GM19467 (cell line): ENCODE data around the gene SHFL.
A peak's percentile ranks its signal among the peaks of the same experiment; 100 is the strongest.

Experiments
- ATAC-seq: cut with Tn5 transposase; IDR thresholded peaks from one replicate; pipeline ENCODE4 v1.9.1; 2021; ENCODE audit warnings: mild to moderate bottlenecking, moderate library complexity; ENCODE audit not compliant: unreplicated experiment

SHFL gene

DNA sequence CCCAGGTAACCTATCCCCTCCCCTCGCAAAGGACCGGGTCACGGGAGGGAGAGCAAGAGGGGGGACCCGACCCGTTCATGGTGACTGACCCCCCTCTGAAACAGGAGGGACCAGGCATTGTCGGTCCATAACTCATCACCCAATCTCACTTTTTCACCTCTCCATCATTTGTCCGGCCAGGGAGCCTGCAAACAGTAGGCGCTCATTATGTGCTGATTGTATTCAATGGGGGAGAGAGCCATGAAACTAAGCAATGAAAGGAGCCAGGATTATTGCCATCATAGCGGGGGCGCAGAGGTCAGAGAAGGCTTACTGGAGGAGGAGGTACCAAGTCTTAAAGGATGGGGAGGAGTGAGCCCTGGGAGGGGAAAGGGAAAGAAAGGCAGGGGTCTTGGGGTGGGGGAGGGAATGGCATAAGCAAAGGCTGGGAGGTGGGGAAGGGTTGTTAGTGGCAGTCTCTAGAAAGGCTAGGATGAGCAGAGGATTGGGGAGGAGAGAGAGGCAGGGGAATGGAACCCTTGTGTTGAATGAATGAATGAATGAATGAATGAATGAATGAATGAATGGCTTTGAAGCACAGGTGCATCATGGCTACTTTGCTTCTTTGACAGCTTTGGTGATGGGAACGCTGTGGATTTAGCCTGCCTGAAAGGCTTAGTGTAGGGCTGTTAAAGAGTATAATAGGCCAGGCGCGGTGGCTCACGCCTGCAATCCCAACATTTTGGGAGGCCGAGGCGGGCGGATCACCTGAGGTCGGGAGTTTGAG lies 1.4 kb downstream of the SHFL start:
- no peak for ATAC-seq

DNA sequence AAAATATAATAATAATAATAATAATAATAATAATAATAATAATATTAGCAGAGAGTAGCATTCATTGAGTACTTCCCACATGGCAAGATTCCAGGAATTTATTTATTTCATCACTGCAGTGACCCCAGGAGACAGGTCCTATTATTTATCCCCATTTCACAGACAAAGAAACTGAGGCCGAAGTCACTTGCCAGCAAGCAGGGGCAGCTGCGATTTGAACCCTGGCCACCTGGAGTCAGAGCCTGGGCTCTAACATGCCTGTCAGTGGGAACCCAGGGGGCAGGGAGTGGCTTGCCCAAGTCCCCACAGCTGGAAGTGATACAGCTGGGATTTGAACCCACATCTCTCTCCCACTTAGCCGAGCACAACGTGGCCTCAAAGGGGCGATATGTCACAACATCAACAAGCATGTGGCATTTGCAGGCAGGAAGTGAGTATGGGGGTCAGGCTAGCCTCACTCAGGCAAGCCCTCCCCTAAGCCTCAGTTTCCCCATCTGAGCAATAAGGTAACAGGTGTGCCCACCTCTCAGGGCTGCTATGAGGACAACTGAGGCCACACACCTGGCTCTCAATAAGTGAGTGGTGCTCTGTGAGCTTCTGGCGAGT lies 2.9 kb downstream of the SHFL start:
- no peak for ATAC-seq

- no peak for ATAC-seq
Measured at GRCh38 chr19:10089801-10090375, 3.8 kb downstream of the SHFL start.

GRCh38 chr19:10091370-10091687 lies 5.2 kb downstream of the SHFL start:
- no peak for ATAC-seq

- ATAC-seq: no peak
Measured at GRCh38 chr19:10091895-10092641, 6.0 kb downstream of the SHFL start.

DNA sequence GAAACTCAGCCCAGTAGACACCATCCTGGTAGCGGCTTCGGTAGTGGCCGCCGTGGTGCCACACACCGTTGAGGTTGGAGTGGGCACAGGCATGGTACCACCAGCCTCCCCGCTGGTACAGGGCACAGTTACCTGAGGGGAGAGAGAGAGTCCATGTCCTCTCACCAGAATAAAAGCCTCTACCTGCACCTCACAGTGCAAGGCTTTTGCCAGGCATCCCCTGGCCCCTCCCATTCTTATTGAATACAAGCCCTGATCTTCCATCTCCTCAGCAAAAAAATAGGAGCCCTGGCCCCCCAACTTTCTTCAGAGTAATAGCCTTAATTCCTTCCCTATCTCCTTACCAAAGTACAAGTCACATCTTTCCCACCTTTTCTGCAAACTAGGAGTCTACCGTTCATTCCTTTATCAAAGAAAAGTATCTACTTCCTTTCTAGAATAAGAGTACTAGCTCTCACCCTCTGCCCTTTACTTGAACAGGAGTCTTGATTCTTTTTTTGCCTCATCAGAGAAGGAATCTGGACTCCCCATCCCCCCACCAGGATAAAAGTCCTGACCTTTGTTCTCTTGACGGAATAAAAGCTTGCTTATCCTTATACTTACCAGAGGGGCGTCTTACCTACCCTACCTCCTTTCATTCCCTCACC lies 6.7 kb downstream of the SHFL start:
- no peak for ATAC-seq

- no peak for ATAC-seq
Measured at GRCh38 chr19:10093295-10094186, 7.4 kb downstream of the SHFL start.

DNA sequence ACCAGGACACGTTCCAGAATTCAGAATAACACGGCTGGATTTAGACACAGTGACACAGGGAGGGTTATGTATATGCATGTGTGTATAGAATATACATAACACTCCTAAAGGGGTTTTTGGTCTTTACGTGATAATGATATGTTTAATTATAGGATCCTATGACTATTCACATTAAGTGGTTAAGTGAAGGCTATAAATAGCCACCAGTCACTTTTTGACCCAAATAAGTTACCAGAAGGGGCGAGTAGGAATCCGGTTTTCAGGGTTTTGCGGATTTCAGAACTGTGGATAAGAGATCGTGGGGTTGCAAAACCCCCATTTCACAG lies 9.5 kb downstream of the SHFL start:
- ATAC-seq: no peak

DNA sequence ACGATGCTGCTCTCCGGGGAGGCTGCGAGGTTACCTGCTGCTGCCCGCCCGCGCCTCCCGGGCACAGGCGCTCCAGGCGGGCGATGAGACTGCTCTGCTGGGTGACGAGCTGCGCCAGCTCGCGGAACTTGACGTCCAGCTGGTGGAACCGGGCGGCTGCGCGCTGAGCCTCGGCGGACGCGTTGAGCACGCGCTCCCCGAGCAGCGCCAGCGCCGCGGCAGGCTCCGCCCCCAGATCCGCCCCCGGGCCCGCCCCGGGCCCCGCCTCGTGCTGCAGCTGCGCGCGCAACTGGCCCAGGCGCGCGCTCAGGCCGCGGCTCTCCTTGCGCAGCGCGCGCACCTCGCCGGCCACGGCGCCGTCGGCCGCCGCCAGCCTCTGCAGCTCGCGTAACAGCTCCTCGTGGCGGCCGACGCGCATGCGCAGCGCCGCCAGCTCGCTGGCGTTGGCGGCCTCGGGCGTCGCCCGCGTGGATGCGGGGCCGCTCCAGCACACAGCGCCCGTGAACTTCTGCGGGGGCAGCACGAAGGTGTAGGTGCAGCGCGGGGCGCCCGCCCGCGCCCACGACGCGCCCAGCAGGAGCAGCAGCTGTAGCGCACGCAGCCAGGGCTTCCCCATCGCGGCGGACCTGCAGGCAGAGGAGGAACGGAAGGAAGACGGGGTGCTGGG lies 10.0 kb downstream of the SHFL start:
- peak; percentile 79 for ATAC-seq

- no peak for ATAC-seq
Measured at GRCh38 chr19:10096615-10096963, 10.5 kb downstream of the SHFL start.

GRCh38 chr19:10100163-10100785 lies 14.2 kb downstream of the SHFL start:
- no peak for ATAC-seq

DNA sequence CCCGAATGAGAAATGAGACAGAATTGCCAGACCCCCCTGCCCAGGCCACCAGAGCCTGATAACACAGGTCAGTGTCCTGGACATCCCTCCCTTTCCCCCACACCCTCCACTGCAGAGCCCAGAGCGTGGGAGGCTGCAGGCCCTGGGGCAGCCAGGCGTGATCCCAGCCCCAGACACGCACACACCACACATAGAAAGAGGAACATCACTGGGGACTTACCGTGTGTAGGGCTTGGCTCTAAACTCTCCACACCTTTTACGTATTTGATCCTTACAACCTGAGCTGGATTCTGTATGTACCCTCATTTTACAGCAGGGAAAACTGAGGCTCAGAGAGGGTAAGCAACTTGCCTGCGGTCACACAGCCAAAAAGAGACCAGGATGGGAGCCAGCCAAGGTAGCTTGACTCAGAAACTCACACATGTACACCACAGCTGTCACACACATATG lies 16.7 kb downstream of the SHFL start:
- ATAC-seq: no peak

- ATAC-seq: no peak
Measured at GRCh38 chr19:10104130-10104513, 18.0 kb downstream of the SHFL start.

GRCh38 chr19:10104665-10105508 lies 18.8 kb downstream of the SHFL start:
- peak; percentile 45 for ATAC-seq

DNA sequence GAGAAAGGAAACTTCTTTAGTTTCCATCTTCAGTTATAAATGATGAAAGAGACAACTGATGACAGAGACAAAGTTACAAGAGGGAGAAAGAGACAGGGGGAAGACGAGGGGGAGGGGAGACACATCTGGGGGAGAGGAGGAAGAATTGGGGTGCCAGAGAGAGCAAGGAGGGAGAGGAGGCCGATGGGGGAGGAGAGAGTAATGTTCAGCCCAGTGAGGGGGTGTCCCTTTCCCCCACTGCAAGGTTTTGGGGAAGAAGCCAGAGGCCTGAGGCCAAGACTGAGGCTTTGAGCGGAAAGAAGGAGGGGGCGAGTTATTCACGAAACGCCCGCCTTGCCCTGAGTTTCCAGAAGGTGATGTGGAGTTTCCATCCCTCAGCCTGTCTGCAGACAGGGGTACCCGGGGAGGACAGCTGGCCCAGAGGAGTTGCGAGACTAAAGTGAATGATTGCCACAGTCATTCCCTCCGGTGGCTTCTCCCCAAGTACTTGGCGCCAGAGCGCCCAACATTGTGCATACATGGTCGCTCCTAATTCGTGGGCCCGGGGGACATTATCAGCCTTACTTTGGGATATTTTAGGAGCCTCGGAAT lies 19.5 kb downstream of the SHFL start:
- ATAC-seq: peak; percentile 13

GRCh38 chr19:10106100-10106936 lies 20.2 kb downstream of the SHFL start, which contains the start of gene PPAN:
Gene PPAN, plus strand, starts transcription at chr19:10106362. Its CDS starts 33 bp downstream, at chr19:10106395.
- ATAC-seq: peak; percentile 39

DNA sequence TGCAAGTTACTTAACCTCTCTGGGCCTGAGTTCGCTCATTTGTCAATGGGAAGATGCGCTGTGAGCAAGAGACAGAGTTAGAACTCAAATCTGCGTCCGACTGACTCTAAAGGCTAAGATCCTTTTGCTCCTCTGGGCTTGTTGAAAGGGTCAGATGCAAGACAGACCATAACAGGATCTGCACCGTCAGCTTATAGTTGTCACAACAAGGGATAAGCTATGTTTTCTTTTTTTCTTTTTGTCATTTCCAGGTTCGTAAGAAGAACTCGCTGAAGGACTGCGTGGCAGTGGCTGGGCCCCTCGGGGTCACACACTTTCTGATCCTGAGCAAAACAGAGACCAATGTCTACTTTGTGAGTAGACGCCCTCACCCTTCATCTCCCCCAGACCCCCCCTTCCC lies 21.1 kb downstream of the SHFL start:
- no peak for ATAC-seq
